ENCODE results near the gene MAG. TPM values are rescaled to one million over a fixed set of nuclear protein-coding genes. Genes with fewer than 3 reads are reported as not detected.

Gene MAG
- total RNA-seq, 1 donor from 2014 or later: not detected

GRCh38 chr19:35320065-35320713 lies 28.2 kb downstream of the MAG start:
- H3K4me3 Mint-ChIP-seq (ENCODE audit: unreplicated experiment): no peak overlapping the region
- peaks cover 8% of the 10 kb centered on the region for H3K27me3 Mint-ChIP-seq (ENCODE audit: unreplicated experiment)
- no peak for TF ChIP-seq CTCF (IDR thresholded peaks at IDR 0.05)
- H3K36me3 Mint-ChIP-seq (ENCODE audit: unreplicated experiment): no peaks in the 10 kb centered on the region
- no peak overlapping the region for H3K27ac Mint-ChIP-seq (ENCODE audit: unreplicated experiment)
- peaks cover 8% of the 10 kb centered on the region for H3K4me1 Mint-ChIP-seq (ENCODE audit: unreplicated experiment)
- DNase-seq (ENCODE audit: extremely low spot score, unreplicated experiment): no peak
- no peaks in the 10 kb centered on the region for H3K9me3 Mint-ChIP-seq (ENCODE audit: unreplicated experiment)

- Mint-ChIP-seq H3K4me3 (ENCODE audit: unreplicated experiment) (no peak overlapping the region), H3K9me3 (ENCODE audit: unreplicated experiment) (no peaks in the 10 kb centered on the region), H3K36me3 (ENCODE audit: unreplicated experiment) (no peaks in the 10 kb centered on the region), H3K27me3 (ENCODE audit: unreplicated experiment) (peaks cover 13% of the 10 kb centered on the region), H3K27ac (ENCODE audit: unreplicated experiment) (no peak overlapping the region), H3K4me1 (ENCODE audit: unreplicated experiment) (peaks cover 8% of the 10 kb centered on the region)
- TF ChIP-seq CTCF (IDR thresholded peaks at IDR 0.05): no peak
- no peak for DNase-seq (ENCODE audit: extremely low spot score, unreplicated experiment)
Observed at GRCh38 chr19:35321291-35321690, 29.3 kb downstream of the MAG start.

- no peaks in the 10 kb centered on the region for H3K36me3 Mint-ChIP-seq (ENCODE audit: unreplicated experiment)
- peaks cover 15% of the 10 kb centered on the region for H3K27me3 Mint-ChIP-seq (ENCODE audit: unreplicated experiment)
- no peak for DNase-seq (ENCODE audit: extremely low spot score, unreplicated experiment)
- peaks cover 8% of the 10 kb centered on the region for H3K4me1 Mint-ChIP-seq (ENCODE audit: unreplicated experiment)
- no peak overlapping the region for H3K4me3 Mint-ChIP-seq (ENCODE audit: unreplicated experiment)
- H3K9me3 Mint-ChIP-seq (ENCODE audit: unreplicated experiment): no peaks in the 10 kb centered on the region
- H3K27ac Mint-ChIP-seq (ENCODE audit: unreplicated experiment): no peak overlapping the region
- TF ChIP-seq CTCF (IDR thresholded peaks at IDR 0.05): no peak
Observed at GRCh38 chr19:35322014-35322413, 30.1 kb downstream of the MAG start.

GRCh38 chr19:35327642-35328041 lies 35.7 kb downstream of the MAG start:
- no peak overlapping the region for H3K4me3 Mint-ChIP-seq (ENCODE audit: unreplicated experiment)
- H3K27me3 Mint-ChIP-seq (ENCODE audit: unreplicated experiment): peaks cover 26% of the 10 kb centered on the region
- peak; percentile 21 for TF ChIP-seq CTCF (IDR thresholded peaks at IDR 0.05)
- H3K27ac Mint-ChIP-seq (ENCODE audit: unreplicated experiment): no peak overlapping the region
- H3K4me1 Mint-ChIP-seq (ENCODE audit: unreplicated experiment): no peaks in the 10 kb centered on the region
- no peaks in the 10 kb centered on the region for H3K9me3 Mint-ChIP-seq (ENCODE audit: unreplicated experiment)
- H3K36me3 Mint-ChIP-seq (ENCODE audit: unreplicated experiment): no peaks in the 10 kb centered on the region
- DNase-seq (ENCODE audit: extremely low spot score, unreplicated experiment): no peak

- DNase-seq (ENCODE audit: extremely low spot score, unreplicated experiment): no peak
- Mint-ChIP-seq H3K36me3 (ENCODE audit: unreplicated experiment) (no peaks in the 10 kb centered on the region), H3K27me3 (ENCODE audit: unreplicated experiment) (peaks cover 28% of the 10 kb centered on the region), H3K4me1 (ENCODE audit: unreplicated experiment) (no peaks in the 10 kb centered on the region), H3K4me3 (ENCODE audit: unreplicated experiment) (no peak within 1 kb of the TSS), H3K9me3 (ENCODE audit: unreplicated experiment) (no peaks in the 10 kb centered on the region), H3K27ac (ENCODE audit: unreplicated experiment) (no peak within 1 kb of the TSS)
- TF ChIP-seq CTCF (IDR thresholded peaks at IDR 0.05): no peak
Observed at GRCh38 chr19:35328851-35329285, 36.9 kb downstream of the MAG start, which contains the start of gene CD22. Gene CD22 (plus strand): TSS chr19:35329187. CDS start chr19:35332041, 2,854 bp downstream.

Measured in osteocyte (in vitro differentiated cells).